Lung (tissue), 12 donors: Measurements from ENCODE around the gene KIAA0930. TPM values are rescaled to one million over a fixed set of nuclear protein-coding genes. Genes with fewer than 3 reads are reported as not detected.

ENCODE experiments used
- ATAC-seq: fragments of 200-7000 bp; cut with Tn5 transposase; one replicate; pipeline ENCODE4 v1.9.1; 2020; ENCODE audit warnings: moderate number of reproducible peaks; ENCODE audit not compliant: insufficient read depth, low FRiP score
- DNase-seq, 3 donors: peaks; one replicate each; pipeline ENCODE4 v3.0.0-alpha.2; 2013 to 2017
- H3K27ac ChIP-seq, 2 donors: one replicate each; pipeline ENCODE4 v1.5.1; 2013; ENCODE audit warnings: mild to moderate bottlenecking in 2 of 2, moderate library complexity in 2 of 2, control low read depth in 1 of 2, inconsistent platforms in 1 of 2, low read depth in 1 of 2, low read length in 1 of 2
- H3K27me3 ChIP-seq, 3 donors: one replicate each; pipeline ENCODE4 v1.5.1; 2013; ENCODE audit warnings: low read length in 2 of 3; ENCODE audit not compliant: control insufficient read depth in 3 of 3, insufficient read depth in 3 of 3
- H3K36me3 ChIP-seq, 4 donors: one replicate each; pipeline ENCODE4 v1.5.1; 2013; ENCODE audit warnings: low read length in 4 of 4, mild to moderate bottlenecking in 1 of 4, moderate library complexity in 1 of 4; ENCODE audit not compliant: control insufficient read depth in 4 of 4, insufficient read depth in 4 of 4
- H3K4me1 ChIP-seq, 5 donors: one replicate each; pipeline ENCODE4 v1.5.1; 2013; ENCODE audit warnings: low read length in 5 of 5, mild to moderate bottlenecking in 2 of 5, moderate library complexity in 1 of 5; ENCODE audit not compliant: control insufficient read depth in 5 of 5, insufficient read depth in 5 of 5
- H3K4me3 ChIP-seq: one replicate; pipeline ENCODE4 v1.5.1; 2013; ENCODE audit warnings: mild to moderate bottlenecking, control low read depth, moderate library complexity
- H3K9ac ChIP-seq, 2 donors: one replicate each; pipeline ENCODE4 v1.5.1; 2013; ENCODE audit warnings: low read length in 2 of 2, control low read depth in 1 of 2; ENCODE audit not compliant: insufficient read depth in 1 of 2
- H3K9me3 ChIP-seq, 4 donors: one replicate each; pipeline ENCODE4 v1.5.1; 2013; ENCODE audit warnings: low read length in 3 of 4, mild to moderate bottlenecking in 1 of 4, moderate library complexity in 1 of 4; ENCODE audit not compliant: control insufficient read depth in 4 of 4, insufficient read depth in 3 of 4
- CTCF ChIP-seq: IDR thresholded peaks from 2 replicates; pipeline ENCODE4 v1.5.1; 2012; ENCODE audit warnings: mild to moderate bottlenecking; ENCODE audit errors: control extremely low read depth, extremely low read depth
- WGBS, 2 donors: extraction: QIAGEN DNeasy Blood & Tissue Kit; methylation state at CpG; one replicate each; pipeline ENCODE4 v1.1.7; 2013; 5-methylcytosine and 5-hydroxymethylcytosine counted together
- polyA plus RNA-seq, 2 donors: library from polyadenylated mRNA; stranded (reverse); fragments of 200-250 nt; gene quantifications; one replicate each; pipeline ENCODE4 v1.2.1, GENCODE V29; 2013
- total RNA-seq, 2 donors: library from RNA; depleted of rRNA in 1 of 2; stranded (reverse); fragments of >200 nt in 1 of 2; gene quantifications; one replicate each; pipeline ENCODE4 v1.2.1, GENCODE V29; 2014 to 2021
- donor health status: control.
- donor health status: control.
- donor health status: Bipolar disorder and iron deficiency.
- donor health status: healthy.
- donor health status: DM: yes; HTN: yes; CAD: no.

KIAA0930 gene
- total and polyA plus RNA-seq, 4 donors: 25.9 to 67.3 (median 57.3) TPM

- Histone ChIP-seq H3K36me3 (peaks cover 0 to 54% (median 4%) of the 10 kb centered on the region in 4 donors), H3K9ac (no peak overlapping the region), H3K9me3 (peaks cover 0 to 6% (median 0%) of the 10 kb centered on the region in 4 donors), H3K27ac (no peak overlapping the region), H3K27me3 (no peaks in the 10 kb centered on the region), H3K4me1 (no peaks in the 10 kb centered on the region), H3K4me3 (no peak overlapping the region)
- DNase-seq: no peak
- no peak for TF ChIP-seq CTCF
- no peak for ATAC-seq
- WGBS, 2 donors: 93% methylated on average over 20 of the region's 20 CpGs
These were observed 35.3 kb downstream of the KIAA0930 start for GRCh38 chr22:45205276-45205925.

GRCh38 chr22:45204819-45205218 lies 35.9 kb downstream of the KIAA0930 start:
- Histone ChIP-seq H3K27ac (no peak overlapping the region), H3K36me3 (peaks cover 0 to 56% (median 4%) of the 10 kb centered on the region in 4 donors), H3K9me3 (peaks cover 0 to 6% (median 0%) of the 10 kb centered on the region in 4 donors), H3K4me3 (no peak overlapping the region), H3K4me1 (no peaks in the 10 kb centered on the region), H3K9ac (no peak overlapping the region), H3K27me3 (no peaks in the 10 kb centered on the region)
- no peak for TF ChIP-seq CTCF
- DNase-seq (no peak), ATAC-seq (no peak)
- 91 to 92% methylated on average over 14 of the region's 14 CpGs for WGBS, 2 donors

- Histone ChIP-seq H3K9me3 (peaks cover 0 to 6% (median 0%) of the 10 kb centered on the region in 4 donors), H3K4me1 (no peaks in the 10 kb centered on the region), H3K27me3 (no peaks in the 10 kb centered on the region), H3K4me3 (no peak overlapping the region), H3K36me3 (peaks cover 0 to 61% (median 4%) of the 10 kb centered on the region in 4 donors), H3K27ac (no peak overlapping the region), H3K9ac (no peak overlapping the region)
- TF ChIP-seq CTCF: no peak
- DNase-seq (no peak), ATAC-seq (no peak)
- WGBS, 2 donors: 91 to 92% methylated on average over 13 of the region's 13 CpGs
These were observed 36.5 kb downstream of the KIAA0930 start for GRCh38 chr22:45204241-45204640.
